Glutamatergic neuron (in vitro differentiated cells): ENCODE results near the gene S100A7A. TPM values are rescaled to one million over a fixed set of nuclear protein-coding genes. Genes with fewer than 3 reads are reported as not detected.
A peak's percentile ranks its signal among the peaks of the same experiment; 100 is the strongest.
"Not testable (repeated sequence)": the region's sequence is repeated elsewhere in the genome, so short reads cannot be mapped to it uniquely, and the experiment has no call there.

Experiments used
- DNase-seq: peaks from one replicate; pipeline ENCODE4 v3.0.0; 2022
- H3K27ac Mint-ChIP-seq: one replicate; pipeline ENCODE4 v1.8.0; 2020; ENCODE audit warnings: mild to moderate bottlenecking, mixed read lengths, inconsistent platforms; ENCODE audit not compliant: unreplicated experiment
- H3K27me3 Mint-ChIP-seq: one replicate; pipeline ENCODE4 v1.8.0; 2020; ENCODE audit warnings: mild to moderate bottlenecking, moderate library complexity, mixed read lengths, inconsistent platforms; ENCODE audit not compliant: unreplicated experiment
- H3K36me3 Mint-ChIP-seq: one replicate; pipeline ENCODE4 v1.8.0; 2020; ENCODE audit warnings: mild to moderate bottlenecking, mixed read lengths, inconsistent platforms; ENCODE audit not compliant: unreplicated experiment
- H3K4me1 Mint-ChIP-seq: one replicate; pipeline ENCODE4 v1.8.0; 2020; ENCODE audit warnings: mild to moderate bottlenecking, low read depth, mixed read lengths, inconsistent platforms; ENCODE audit not compliant: unreplicated experiment
- H3K4me3 Mint-ChIP-seq: one replicate; pipeline ENCODE4 v1.8.0; 2020; ENCODE audit warnings: mild to moderate bottlenecking, mixed read lengths, inconsistent platforms; ENCODE audit not compliant: unreplicated experiment
- H3K9me3 Mint-ChIP-seq: one replicate; pipeline ENCODE4 v1.8.0; 2020; ENCODE audit warnings: mild to moderate bottlenecking, moderate library complexity, mixed read lengths, inconsistent platforms; ENCODE audit not compliant: unreplicated experiment
- total RNA-seq: library from RNA; stranded (reverse); fragmentation: NEBNext Ultra II Directional; extraction: Animal tissue kit (Norgen Biotek cat#: 25700); gene quantifications from one replicate; pipeline ENCODE4 v1.2.1, GENCODE V29; 2021; ENCODE audit not compliant: unreplicated experiment
- TF ChIP-seq, protein P1 (sequence below): fragments of 200-600 bp; sonication (generic); IDR thresholded peaks from one replicate; pipeline ENCODE4 v1.5.0; 2021; ENCODE audit not compliant: partially characterized antibody, unreplicated experiment

Gene S100A7A
- total RNA-seq, 1 donor from 2014 or later, result not detected

DNA sequence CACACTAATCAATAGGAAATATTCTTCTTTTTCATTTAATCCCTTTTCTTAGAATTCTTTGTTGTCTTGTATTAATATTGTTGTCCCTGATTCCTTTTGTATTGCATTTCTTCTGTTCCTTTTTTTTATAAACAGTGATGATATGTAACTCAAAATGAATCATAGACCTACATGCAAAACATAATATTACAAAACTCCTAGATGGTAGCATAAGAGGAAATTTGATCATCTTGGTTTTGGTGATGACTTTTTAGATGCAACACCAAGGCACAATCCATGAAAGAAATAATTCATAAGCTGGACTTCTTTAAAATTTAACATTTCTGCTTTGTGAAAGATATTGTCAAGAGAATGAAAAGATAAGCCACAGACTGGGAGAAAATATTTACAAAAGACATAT is 2.4 kb upstream of the S100A7A start:
- not testable (repeated sequence) for H3K27ac Mint-ChIP-seq, H3K4me1 Mint-ChIP-seq, H3K4me3 Mint-ChIP-seq, H3K9me3 Mint-ChIP-seq, H3K36me3 Mint-ChIP-seq, DNase-seq, H3K27me3 Mint-ChIP-seq

DNA sequence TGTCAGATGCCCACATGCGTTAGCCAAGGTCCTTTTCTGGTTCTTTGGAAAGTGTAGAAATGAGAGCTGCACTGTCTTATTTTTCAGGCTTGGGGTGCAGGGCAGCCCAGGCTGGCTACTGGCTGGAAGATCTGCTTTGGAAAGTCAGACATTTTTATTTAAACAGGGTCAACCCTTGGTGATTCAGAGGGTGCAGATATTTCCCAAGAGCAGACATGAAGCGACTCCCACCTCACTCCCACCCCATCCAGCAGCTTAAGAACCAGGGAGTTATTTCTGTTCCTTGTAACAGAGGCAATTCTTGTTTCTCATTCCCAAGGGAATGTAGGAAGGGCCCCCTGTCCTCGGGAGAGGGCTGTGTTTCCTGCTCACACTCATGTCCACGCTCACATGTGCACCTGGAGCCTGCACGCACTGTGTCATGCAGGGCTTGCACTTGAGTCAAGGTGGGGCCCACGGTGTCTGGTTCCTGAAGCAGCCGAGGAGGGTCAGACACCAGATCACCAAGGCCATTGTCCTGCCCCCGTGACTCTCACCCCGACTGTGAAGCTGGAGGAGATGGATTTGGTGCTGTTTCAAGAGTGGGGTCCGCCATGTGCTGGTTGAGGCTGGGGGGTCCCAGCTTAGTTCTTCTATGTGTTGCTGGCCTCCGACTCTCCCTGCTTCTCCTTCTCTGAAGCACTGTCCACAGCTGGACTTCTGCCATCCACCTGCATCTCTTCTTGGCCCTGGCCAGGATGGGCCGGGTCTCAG is 992 bp downstream of the S100A7A start:
- no peak for DNase-seq
- no peak overlapping the region for H3K4me3 Mint-ChIP-seq
- peaks cover 2% of the 10 kb centered on the region for H3K27me3 Mint-ChIP-seq
- no peak overlapping the region for H3K27ac Mint-ChIP-seq
- H3K9me3 Mint-ChIP-seq, result peaks cover 7% of the 10 kb centered on the region
- TF ChIP-seq, protein P1, sequence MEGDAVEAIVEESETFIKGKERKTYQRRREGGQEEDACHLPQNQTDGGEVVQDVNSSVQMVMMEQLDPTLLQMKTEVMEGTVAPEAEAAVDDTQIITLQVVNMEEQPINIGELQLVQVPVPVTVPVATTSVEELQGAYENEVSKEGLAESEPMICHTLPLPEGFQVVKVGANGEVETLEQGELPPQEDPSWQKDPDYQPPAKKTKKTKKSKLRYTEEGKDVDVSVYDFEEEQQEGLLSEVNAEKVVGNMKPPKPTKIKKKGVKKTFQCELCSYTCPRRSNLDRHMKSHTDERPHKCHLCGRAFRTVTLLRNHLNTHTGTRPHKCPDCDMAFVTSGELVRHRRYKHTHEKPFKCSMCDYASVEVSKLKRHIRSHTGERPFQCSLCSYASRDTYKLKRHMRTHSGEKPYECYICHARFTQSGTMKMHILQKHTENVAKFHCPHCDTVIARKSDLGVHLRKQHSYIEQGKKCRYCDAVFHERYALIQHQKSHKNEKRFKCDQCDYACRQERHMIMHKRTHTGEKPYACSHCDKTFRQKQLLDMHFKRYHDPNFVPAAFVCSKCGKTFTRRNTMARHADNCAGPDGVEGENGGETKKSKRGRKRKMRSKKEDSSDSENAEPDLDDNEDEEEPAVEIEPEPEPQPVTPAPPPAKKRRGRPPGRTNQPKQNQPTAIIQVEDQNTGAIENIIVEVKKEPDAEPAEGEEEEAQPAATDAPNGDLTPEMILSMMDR, result no peak
- no peaks in the 10 kb centered on the region for H3K4me1 Mint-ChIP-seq
- peaks cover 5% of the 10 kb centered on the region for H3K36me3 Mint-ChIP-seq

DNA sequence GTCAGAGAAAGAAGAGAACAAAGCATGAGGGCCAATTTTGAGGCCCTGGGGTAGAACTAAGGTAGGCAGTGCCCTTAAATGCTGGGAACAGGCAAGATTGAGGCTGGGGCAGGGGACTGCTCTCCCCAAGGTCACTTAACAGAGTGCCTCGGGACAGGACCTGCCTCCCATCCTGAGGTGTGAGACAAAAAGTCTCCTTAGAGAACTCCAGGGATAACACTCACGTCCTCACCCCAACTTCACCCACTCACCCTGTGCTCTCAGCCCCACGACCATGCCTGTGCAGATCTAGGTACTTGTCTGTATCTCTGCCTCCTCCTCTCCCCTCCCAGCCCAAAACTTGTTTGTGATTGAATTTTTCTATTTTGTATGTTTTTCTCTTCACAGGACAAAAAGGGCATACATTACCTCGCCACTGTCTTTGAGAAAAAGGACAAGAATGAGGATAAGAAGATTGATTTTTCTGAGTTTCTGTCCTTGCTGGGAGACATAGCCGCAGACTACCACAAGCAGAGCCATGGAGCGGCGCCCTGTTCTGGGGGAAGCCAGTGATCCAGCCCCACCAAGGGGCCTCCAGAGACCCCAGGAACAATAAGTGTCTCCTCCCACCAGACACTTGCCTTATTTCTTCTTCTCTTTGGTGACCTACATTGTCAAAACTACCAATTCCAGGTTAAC is 2.6 kb downstream of the S100A7A start:
- not testable (repeated sequence) for H3K27ac Mint-ChIP-seq, H3K4me3 Mint-ChIP-seq, H3K9me3 Mint-ChIP-seq

DNA sequence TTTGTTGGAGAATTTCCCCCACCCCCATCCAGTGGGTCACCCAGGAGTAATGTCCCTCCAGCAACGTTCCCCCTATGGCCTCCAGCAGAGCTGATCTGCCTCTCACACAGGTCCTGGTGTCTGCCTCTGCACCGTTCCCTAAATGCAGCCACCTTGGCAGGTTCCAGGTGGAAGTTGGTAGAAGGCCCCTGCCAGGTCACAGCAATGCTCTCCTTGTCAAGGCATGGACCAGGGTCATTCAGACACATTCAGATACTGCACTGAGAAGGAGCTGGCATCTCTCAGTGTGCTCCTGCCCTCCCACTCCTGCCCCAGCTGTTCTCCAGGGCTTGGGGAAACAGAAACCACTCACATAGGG is 3.1 kb downstream of the S100A7A start:
- DNase-seq, H3K4me1 Mint-ChIP-seq, H3K4me3 Mint-ChIP-seq, H3K27ac Mint-ChIP-seq, H3K27me3 Mint-ChIP-seq, H3K36me3 Mint-ChIP-seq, H3K9me3 Mint-ChIP-seq: not testable (repeated sequence)

More for the DNA sequence above, 2.6 kb downstream of the S100A7A start:
- DNase-seq, H3K36me3 Mint-ChIP-seq, H3K27me3 Mint-ChIP-seq, H3K4me1 Mint-ChIP-seq: not testable (repeated sequence)

DNA sequence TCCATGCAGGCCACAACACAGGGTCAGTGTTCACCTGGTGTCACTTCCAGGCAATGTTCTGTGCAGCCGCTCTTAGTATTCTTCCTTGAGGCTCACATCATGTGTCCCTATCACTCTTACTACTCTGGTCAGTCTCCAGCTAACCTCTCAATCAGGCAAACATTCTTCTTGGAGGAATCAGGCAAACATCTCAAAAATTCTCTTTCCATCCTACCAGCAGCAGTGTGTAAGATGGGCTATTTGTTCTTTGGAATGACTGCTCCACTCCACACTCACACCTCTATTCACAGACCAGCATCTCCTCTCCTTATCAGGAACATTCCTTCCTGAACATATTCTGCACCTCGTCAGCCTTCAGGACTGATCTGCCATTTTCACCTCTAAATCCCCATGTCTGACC is 4.0 kb downstream of the S100A7A start:
- TF ChIP-seq, protein P1, result no peak
- Mint-ChIP-seq H3K27me3 (peaks cover 4% of the 10 kb centered on the region), H3K27ac (no peak overlapping the region), H3K4me1 (no peaks in the 10 kb centered on the region), H3K9me3 (peaks cover 7% of the 10 kb centered on the region), H3K4me3 (peak overlapping the region; percentile 10), H3K36me3 (no peaks in the 10 kb centered on the region)
- DNase-seq, result no peak

DNA sequence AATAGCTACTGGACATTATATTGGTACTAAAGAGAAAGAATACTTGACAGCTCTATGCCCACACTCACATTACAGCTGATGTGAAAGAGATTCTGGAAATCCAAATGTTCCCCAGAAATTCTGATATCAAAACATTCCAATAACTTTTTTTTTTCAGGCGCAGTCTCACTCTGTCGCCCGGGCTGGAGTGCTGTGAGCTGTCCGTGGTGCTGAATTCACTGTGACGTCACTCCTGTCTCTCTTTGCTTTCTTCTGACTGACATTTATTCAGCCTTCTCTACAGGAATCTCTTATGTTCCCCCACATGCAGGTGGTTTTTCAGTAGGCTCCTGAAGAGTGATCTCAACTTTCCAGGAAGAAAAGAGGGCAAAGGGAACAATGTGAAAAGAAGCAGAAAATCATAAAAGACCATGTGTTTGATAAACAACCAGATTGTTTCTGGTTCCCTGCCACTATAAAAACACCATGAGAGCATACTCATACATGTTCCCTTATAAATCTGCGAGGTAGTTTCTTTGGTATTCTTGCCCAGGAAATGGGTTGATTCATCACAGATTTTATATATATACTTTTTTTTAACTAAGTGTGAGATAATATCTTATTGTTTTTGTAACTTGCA is 6.2 kb downstream of the S100A7A start:
- peaks cover 4% of the 10 kb centered on the region for H3K27me3 Mint-ChIP-seq
- no peaks in the 10 kb centered on the region for H3K36me3 Mint-ChIP-seq
- no peak overlapping the region for H3K27ac Mint-ChIP-seq
- peaks cover 7% of the 10 kb centered on the region for H3K9me3 Mint-ChIP-seq
- H3K4me1 Mint-ChIP-seq, result no peaks in the 10 kb centered on the region
- TF ChIP-seq, protein P1, result no peak
- no peak overlapping the region for H3K4me3 Mint-ChIP-seq
- no peak for DNase-seq
